GM19035 (cell line): ENCODE data around the gene LIPA.
"Not testable (repeated sequence)": the region's sequence is repeated elsewhere in the genome, so short reads cannot be mapped to it uniquely, and the experiment has no call there.

Source experiments
- ATAC-seq: cut with Tn5 transposase; IDR thresholded peaks from one replicate; pipeline ENCODE4 v1.9.1; 2021; ENCODE audit not compliant: unreplicated experiment

The LIPA gene

GRCh38 chr10:89213191-89213808 is 38.3 kb downstream of the LIPA start:
- ATAC-seq, result no peak

GRCh38 chr10:89210794-89211425 is 40.7 kb downstream of the LIPA start:
- no peak for ATAC-seq

GRCh38 chr10:89209718-89210117 is 41.9 kb downstream of the LIPA start:
- no peak for ATAC-seq

- ATAC-seq, result no peak
Observed at GRCh38 chr10:89207801-89208551, 43.6 kb downstream of the LIPA start.

GRCh38 chr10:89207181-89207800 is 44.3 kb downstream of the LIPA start, which contains the start of gene CH25H:
Gene CH25H (minus strand): TSS chr10:89207317. CDS start chr10:89207292, 25 bp downstream.
- ATAC-seq, result no peak

GRCh38 chr10:89206402-89207180 is 45.0 kb downstream of the LIPA start:
- no peak for ATAC-seq

GRCh38 chr10:89204621-89205185 is 46.9 kb downstream of the LIPA start:
- no peak for ATAC-seq

- no peak for ATAC-seq
Observed at GRCh38 chr10:89203237-89203636, 48.3 kb downstream of the LIPA start.

- no peak for ATAC-seq
Observed at GRCh38 chr10:89202033-89202425, 49.5 kb downstream of the LIPA start.

- no peak for ATAC-seq
Observed at GRCh38 chr10:89201345-89202032, 50.1 kb downstream of the LIPA start.

- ATAC-seq, result no peak
Observed at GRCh38 chr10:89197473-89197872, 54.1 kb downstream of the LIPA start.

- ATAC-seq, result not testable (repeated sequence)
Observed at GRCh38 chr10:89191301-89191700, 60.3 kb downstream of the LIPA start.

- ATAC-seq, result no peak
Observed at GRCh38 chr10:89189211-89189734, 62.3 kb downstream of the LIPA start.

- no peak for ATAC-seq
Observed at GRCh38 chr10:89185658-89186057, 65.9 kb downstream of the LIPA start.

GRCh38 chr10:89184638-89185037 is 66.9 kb downstream of the LIPA start:
- ATAC-seq, result no peak

GRCh38 chr10:89183571-89183970 is 68.0 kb downstream of the LIPA start:
- ATAC-seq, result no peak

GRCh38 chr10:89182894-89183293 is 68.7 kb downstream of the LIPA start:
- ATAC-seq, result no peak

GRCh38 chr10:89175816-89176215 is 75.8 kb downstream of the LIPA start:
- ATAC-seq, result no peak

- ATAC-seq, result no peak
Observed at GRCh38 chr10:89173075-89173474, 78.5 kb downstream of the LIPA start.

GRCh38 chr10:89171996-89172395 is 79.6 kb downstream of the LIPA start:
- ATAC-seq, result no peak
